WI38 (cell line): ENCODE measurements around the gene RAB18.

Experiments
- H3K4me3 ChIP-seq: 2 replicates; pipeline ENCODE4 v1.5.1; 2011; ENCODE audit warnings: low read depth, mild to moderate bottlenecking, control low read depth, low read length
- CTCF ChIP-seq: IDR thresholded peaks from 2 replicates; pipeline ENCODE4 v1.5.1; 2012; ENCODE audit warnings: low read depth, mild to moderate bottlenecking, control low read depth, low read length

RAB18 gene

DNA sequence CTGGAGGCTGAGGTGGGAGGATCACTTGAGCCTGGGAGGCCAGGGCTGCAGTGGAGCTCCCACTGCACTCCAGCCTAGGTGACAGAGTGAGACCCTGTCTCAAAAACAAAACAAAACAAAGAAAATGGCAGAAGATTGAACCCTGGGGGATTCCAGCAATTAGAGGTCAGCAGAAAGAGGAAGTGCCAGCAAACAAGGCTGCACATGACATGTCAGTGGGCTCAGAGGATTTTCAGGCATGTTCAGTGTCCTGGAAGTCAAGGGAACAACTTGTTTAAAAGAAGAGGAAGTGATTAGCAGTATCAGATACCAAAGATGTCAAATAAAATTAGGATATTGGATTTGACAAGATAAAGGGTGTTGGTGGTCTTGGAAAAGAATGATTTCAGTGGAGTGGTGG is 32.3 kb downstream of the RAB18 start:
- no peak overlapping the region for H3K4me3 ChIP-seq

DNA sequence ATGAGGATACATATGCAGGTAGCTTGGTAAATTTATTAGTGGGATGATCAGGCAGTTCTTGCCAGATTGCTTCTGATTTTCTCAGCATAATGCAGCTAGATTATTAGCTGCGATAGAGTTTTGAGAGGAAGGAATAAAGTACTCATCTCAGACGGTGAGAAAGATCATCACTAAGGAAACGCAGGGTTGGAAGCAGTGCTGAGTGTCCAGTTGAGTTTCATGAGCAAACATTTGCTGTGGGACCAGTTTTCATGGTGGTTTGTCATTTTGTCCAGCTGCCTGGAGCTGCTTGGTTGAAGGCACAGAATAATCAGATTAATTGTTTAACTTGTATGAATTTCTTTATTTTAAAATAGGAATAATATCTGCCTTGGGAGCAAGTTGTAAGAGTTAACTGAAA is 33.1 kb downstream of the RAB18 start:
- no peak for TF ChIP-seq CTCF
- no peak overlapping the region for H3K4me3 ChIP-seq

More for the DNA sequence above, 32.3 kb downstream of the RAB18 start:
- no peak for TF ChIP-seq CTCF

GRCh38 chr10:27537787-27538186 is 33.7 kb downstream of the RAB18 start:
- no peak for TF ChIP-seq CTCF
- H3K4me3 ChIP-seq = no peak overlapping the region

DNA sequence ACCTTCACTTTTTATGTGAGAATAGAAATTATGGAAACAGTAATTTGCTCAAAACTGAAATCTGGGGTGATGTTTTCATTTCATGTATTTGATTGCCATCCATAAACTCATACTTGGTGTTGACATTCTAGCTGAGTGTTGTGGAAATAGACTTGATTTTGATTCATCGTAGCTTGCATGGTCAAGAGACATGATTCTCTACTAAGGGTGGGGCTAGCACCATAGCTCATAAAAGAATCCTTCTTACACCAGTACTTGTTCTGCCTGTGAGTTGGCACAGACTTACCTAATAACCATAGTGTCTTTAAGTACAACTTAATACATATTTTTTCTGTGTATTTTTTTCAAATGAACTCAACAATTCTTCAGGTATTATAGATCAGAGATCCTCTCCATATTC is 36.6 kb downstream of the RAB18 start:
- no peak for TF ChIP-seq CTCF
- no peak overlapping the region for H3K4me3 ChIP-seq

GRCh38 chr10:27541796-27542729 is 38.0 kb downstream of the RAB18 start:
- no peak for TF ChIP-seq CTCF
- no peak overlapping the region for H3K4me3 ChIP-seq

- TF ChIP-seq CTCF = no peak
Observed at GRCh38 chr10:27542812-27543211, 38.7 kb downstream of the RAB18 start.

GRCh38 chr10:27547047-27547446 is 42.9 kb downstream of the RAB18 start:
- no peak for TF ChIP-seq CTCF
- no peak overlapping the region for H3K4me3 ChIP-seq

More at GRCh38 chr10:27542812-27543211, 38.7 kb downstream of the RAB18 start:
- H3K4me3 ChIP-seq = no peak overlapping the region
